H1 (cell line): Measurements from ENCODE around the gene ZFP3. TPM values are rescaled to one million over a fixed set of nuclear protein-coding genes. Genes with fewer than 3 reads are reported as not detected.

ENCODE experiments used
- CTCF ChIA-PET: fragments of 300-600 bp; sonication (Branson Sonifier 250); formaldehyde crosslinking; loops from one replicate; lab custom pipeline; 2021; ENCODE audit not compliant: partially characterized antibody; lab: Charles Lee
- POLR2A ChIA-PET: fragments of 300-600 bp; sonication (Branson Sonifier 250); formaldehyde crosslinking; loops from one replicate; lab custom pipeline; 2021; ENCODE audit warnings: inconsistent platforms; ENCODE audit not compliant: partially characterized antibody; lab: Charles Lee
- DNase-seq, 2 experiments: peaks; one replicate each; pipeline versions ENCODE4 v3.0.0 to v3.0.0-alpha.2; 2010 to 2022; ENCODE audit warnings: low spot score in 2 of 2, low read depth in 1 of 2, mixed read lengths in 1 of 2
- FAIRE-seq: peaks from 2 replicates; lab custom pipeline; 2011; peaks lifted over from hg19 to GRCh38; lab: Jason Lieb, UNC
- H2AFZ ChIP-seq: 2 replicates; pipeline ENCODE4 v1.8.1; 2012; ENCODE audit warnings: low read length, inconsistent platforms
- H2AK5ac ChIP-seq: 2 replicates; pipeline ENCODE4 v1.6.1; 2013; ENCODE audit warnings: low read depth, low read length
- H2BK120ac ChIP-seq: replicated peaks from 2 replicates; pipeline ENCODE3; 2013; ENCODE audit warnings: low read depth, low read length, inconsistent platforms
- H2BK12ac ChIP-seq: 2 replicates; pipeline ENCODE4 v1.6.1; 2013; ENCODE audit warnings: low read depth, low read length
- H2BK15ac ChIP-seq: 2 replicates; pipeline ENCODE4 v1.6.1; 2013; ENCODE audit warnings: low read length
- H2BK20ac ChIP-seq: 2 replicates; pipeline ENCODE4 v1.6.1; 2013; ENCODE audit warnings: low read length
- H2BK5ac ChIP-seq: 2 replicates; pipeline ENCODE4 v1.6.1; 2013; ENCODE audit warnings: low read depth, low read length
- H3K14ac ChIP-seq: 2 replicates; pipeline ENCODE4 v1.6.1; 2013; ENCODE audit warnings: inconsistent platforms; ENCODE audit not compliant: insufficient read length
- H3K18ac ChIP-seq: 2 replicates; pipeline ENCODE4 v1.6.1; 2013; ENCODE audit warnings: low read length; ENCODE audit errors: extremely low read depth
- H3K23ac ChIP-seq: 2 replicates; pipeline ENCODE4 v1.6.1; 2013; ENCODE audit warnings: inconsistent platforms; ENCODE audit not compliant: insufficient read length
- H3K23me2 ChIP-seq: 2 replicates; pipeline ENCODE4 v1.6.1; 2013; ENCODE audit warnings: low read depth, low read length
- H3K27ac ChIP-seq: 2 replicates; pipeline ENCODE4 v1.6.1; 2011; ENCODE audit warnings: low read depth, low read length, inconsistent platforms
- H3K27me3 ChIP-seq, 4 experiments: replicated peaks in 1 of 4; 1 replicate in 1 of 4; 2 replicates in 3 of 4; pipeline versions ENCODE4 v1.6.1 to v1.8.1; 2011 to 2013; ENCODE audit warnings: low read length in 3 of 4, mild to moderate bottlenecking in 3 of 4, inconsistent platforms in 2 of 4, mixed read lengths in 2 of 4, moderate library complexity in 1 of 4; ENCODE audit not compliant: control insufficient read depth in 3 of 4, insufficient read depth in 3 of 4; ENCODE audit errors: extremely low read depth in 1 of 4
- H3K36me3 ChIP-seq, 4 experiments: 2 replicates each; pipeline versions ENCODE4 v1.6.1 to v1.8.1; 2011 to 2013; ENCODE audit warnings: mild to moderate bottlenecking in 4 of 4, low read length in 3 of 4, moderate library complexity in 2 of 4, control low read depth in 1 of 4, inconsistent platforms in 1 of 4; ENCODE audit not compliant: insufficient read depth in 4 of 4, control insufficient read depth in 2 of 4
- H3K4ac ChIP-seq: replicated peaks from 2 replicates; pipeline ENCODE3; 2013; ENCODE audit warnings: low read length, low read depth, mixed read lengths, inconsistent platforms; ENCODE audit not compliant: insufficient read length
- H3K4me1 ChIP-seq, 4 experiments: replicated peaks in 1 of 4; 1 replicate in 1 of 4; 2 replicates in 3 of 4; pipeline versions ENCODE4 v1.6.1 to v1.8.1; 2011 to 2013; ENCODE audit warnings: low read length in 3 of 4, inconsistent platforms in 2 of 4, mixed read lengths in 1 of 4; ENCODE audit not compliant: insufficient read depth in 4 of 4, control insufficient read depth in 3 of 4
- H3K4me2 ChIP-seq, 2 experiments: 2 replicates each; pipeline versions ENCODE4 v1.6.1 to v1.8.1; 2011 to 2013; ENCODE audit warnings: low read depth in 2 of 2, low read length in 2 of 2, control low read depth in 1 of 2, inconsistent platforms in 1 of 2, mild to moderate bottlenecking in 1 of 2; ENCODE audit not compliant: insufficient read depth in 1 of 2
- H3K4me3 ChIP-seq, 4 experiments: fragments of 200-600, 300-600 bp in 1 of 4; sonication (generic), shearing (Covaris generic), sonication (Bioruptor Twin) in 1 of 4; 2 replicates each; pipeline versions ENCODE4 v1.5.1 to v1.8.1; 2011 to 2016; ENCODE audit warnings: low read length in 4 of 4, low read depth in 3 of 4, control low read depth in 2 of 4, inconsistent platforms in 2 of 4, mild to moderate bottlenecking in 2 of 4, mixed read lengths in 1 of 4, moderate library complexity in 1 of 4; ENCODE audit not compliant: insufficient read depth in 2 of 4; ENCODE audit errors: extremely low read depth in 1 of 4
- H3K56ac ChIP-seq: replicated peaks from 2 replicates; pipeline ENCODE3; 2013; ENCODE audit warnings: low read depth, mild to moderate bottlenecking, mixed read lengths, low read length, inconsistent platforms; ENCODE audit not compliant: insufficient read length
- H3K79me1 ChIP-seq: 2 replicates; pipeline ENCODE4 v1.6.1; 2013; ENCODE audit warnings: low read depth, low read length, control low read depth
- H3K79me2 ChIP-seq, 2 experiments: 2 replicates each; pipeline versions ENCODE4 v1.6.1 to v1.8.1; 2012 to 2013; ENCODE audit warnings: low read length in 2 of 2, mild to moderate bottlenecking in 2 of 2, inconsistent platforms in 1 of 2; ENCODE audit not compliant: insufficient read depth in 2 of 2, control insufficient read depth in 1 of 2
- H3K9ac ChIP-seq, 4 experiments: replicated peaks in 1 of 4; 1 replicate in 1 of 4; 2 replicates in 3 of 4; pipeline versions ENCODE4 v1.6.1 to v1.8.1; 2011 to 2013; ENCODE audit warnings: low read depth in 3 of 4, low read length in 3 of 4, control low read depth in 2 of 4, mild to moderate bottlenecking in 2 of 4, moderate library complexity in 2 of 4, inconsistent platforms in 1 of 4; ENCODE audit errors: extremely low read depth in 1 of 4
- H3K9me3 ChIP-seq, 2 experiments: 2 replicates each; pipeline versions ENCODE4 v1.6.1 to v1.8.1; 2012 to 2013; ENCODE audit warnings: mild to moderate bottlenecking in 2 of 2, moderate library complexity in 2 of 2, control low read depth in 1 of 2, inconsistent platforms in 1 of 2, low read depth in 1 of 2, low read length in 1 of 2, mixed read lengths in 1 of 2; ENCODE audit not compliant: insufficient read depth in 2 of 2
- H4K20me1 ChIP-seq, 2 experiments: replicated peaks in 1 of 2; 2 replicates each; pipeline versions ENCODE3 to v1.8.1; 2011 to 2013; ENCODE audit warnings: inconsistent platforms in 2 of 2, low read length in 2 of 2, mild to moderate bottlenecking in 1 of 2; ENCODE audit not compliant: insufficient read depth in 2 of 2, control insufficient read depth in 1 of 2
- H4K5ac ChIP-seq: 2 replicates; pipeline ENCODE4 v1.6.1; 2013; ENCODE audit warnings: low read length, low read depth, mixed read lengths, inconsistent platforms; ENCODE audit not compliant: insufficient read length
- H4K8ac ChIP-seq: 2 replicates; pipeline ENCODE4 v1.8.0; 2013; ENCODE audit warnings: mild to moderate bottlenecking, moderate library complexity, low read length, inconsistent platforms; ENCODE audit not compliant: insufficient read depth; ENCODE audit errors: extremely low read depth
- H4K91ac ChIP-seq: replicated peaks from 2 replicates; pipeline ENCODE3; 2013; ENCODE audit warnings: low read length, mixed read lengths, inconsistent platforms; ENCODE audit not compliant: insufficient read length
- ASH2L ChIP-seq: fragments of 200-600, 300-600 bp; sonication (generic); IDR thresholded peaks from one replicate; pipeline ENCODE4 v1.7.1; 2017; ENCODE audit warnings: low read length
- CBX5 ChIP-seq: fragments of 300-800, 300-1000 bp; sonication (generic); IDR thresholded peaks from 2 replicates; pipeline ENCODE4 v1.7.1; 2016; ENCODE audit warnings: antibody characterized with exemption, low read length, low read depth
- CHD1 ChIP-seq: IDR thresholded peaks from 2 replicates; pipeline ENCODE4 v1.6.1; 2012; ENCODE audit warnings: low read depth, low read length, improper control_type of control experiment
- JUN ChIP-seq: IDR thresholded peaks from 2 replicates; pipeline ENCODE4 v1.6.1; 2011; ENCODE audit warnings: low read depth, mild to moderate bottlenecking, improper control_type of control experiment, low read length
- POU5F1 ChIP-seq: IDR thresholded peaks from 2 replicates; pipeline ENCODE4 v1.6.1; 2011; ENCODE audit warnings: low read depth, mild to moderate bottlenecking, low read length, moderate library complexity
- RNF2 ChIP-seq: fragments of 200-900, 300-1000 bp; sonication (generic); IDR thresholded peaks from 2 replicates; pipeline ENCODE4 v1.7.1; 2016; ENCODE audit warnings: borderline replicate concordance, low read depth, mild to moderate bottlenecking, antibody characterized with exemption, low read length; ENCODE audit not compliant: poor library complexity, severe bottlenecking; ENCODE audit errors: missing control alignments
- SIN3A ChIP-seq, 2 experiments: IDR thresholded peaks in 1 of 2; conservative IDR thresholded peaks in 1 of 2; 2 replicates each; pipeline ENCODE4 v1.6.1; 2011 to 2012; ENCODE audit warnings: low read length in 2 of 2, improper control_type of control experiment in 1 of 2, low read depth in 1 of 2, mild to moderate bottlenecking in 1 of 2
- SRF ChIP-seq: IDR thresholded peaks from 2 replicates; pipeline ENCODE4 v1.6.1; 2011; ENCODE audit warnings: mild to moderate bottlenecking, low read depth, low read length, moderate library complexity
- SUZ12 ChIP-seq: fragments of 200-600 bp; sonication (generic); IDR thresholded peaks from 2 replicates; pipeline ENCODE4 v1.6.1; 2012; ENCODE audit warnings: mild to moderate bottlenecking, inconsistent platforms, low read length, moderate library complexity, mixed read lengths
- TAF7 ChIP-seq: optimal IDR thresholded peaks from 2 replicates; pipeline ENCODE3; 2011; ENCODE audit warnings: low read depth, mild to moderate bottlenecking, inconsistent platforms, low read length, moderate library complexity, borderline replicate concordance
- ZNF274 ChIP-seq: IDR thresholded peaks from 2 replicates; pipeline ENCODE4 v1.7.0; 2012; ENCODE audit warnings: low read length, borderline replicate concordance; ENCODE audit errors: extremely low read depth
- WGBS, 2 experiments: shearing (Covaris generic) in 1 of 2; methylation state at CpG; one replicate each; pipeline versions ENCODE4 v1.1.6 to v1.1.7; 2013 to 2015; ENCODE audit warnings: low lambda C conversion rate in 2 of 2, mixed read lengths in 2 of 2, inconsistent platforms in 1 of 2, low coverage in 1 of 2, missing lambda C conversion rate in 1 of 2; ENCODE audit not compliant: insufficient replicate concordance in 2 of 2, insufficient coverage in 1 of 2, insufficient read length in 1 of 2; ENCODE audit errors: extremely low coverage in 1 of 2, missing lambda C conversion rate in 1 of 2; 5-methylcytosine and 5-hydroxymethylcytosine counted together
- polyA plus RNA-seq, 7 experiments: library from polyadenylated mRNA; depleted of rRNA in 3 of 7; stranded (reverse) in 5 of 7; unstranded in 2 of 7; fragments of >200 nt in 5 of 7; fragments of 200-250 nt in 2 of 7; gene quantifications; 1 replicate in 5 of 7; 2 replicates in 1 of 7; 4 replicates in 1 of 7; pipeline versions ENCODE4 v1.2.1 to v1.2.3, GENCODE V29; 2011 to 2013; ENCODE audit warnings: missing spikeins in 2 of 7, mixed read lengths in 2 of 7
- total RNA-seq: library from RNA; stranded (reverse); fragmentation: NEBNext Ultra II Directional; extraction: Animal tissue kit (Norgen Biotek cat#: 25700); gene quantifications from 2 replicates; pipeline ENCODE4 v1.2.1, GENCODE V29; 2021

Gene ZFP3
- total and polyA plus RNA-seq, 2 of the 8 experiments (the other 6 are each of a cell fraction or from before 2014, with no cell fraction given): 0.15 to 0.44 TPM

DNA sequence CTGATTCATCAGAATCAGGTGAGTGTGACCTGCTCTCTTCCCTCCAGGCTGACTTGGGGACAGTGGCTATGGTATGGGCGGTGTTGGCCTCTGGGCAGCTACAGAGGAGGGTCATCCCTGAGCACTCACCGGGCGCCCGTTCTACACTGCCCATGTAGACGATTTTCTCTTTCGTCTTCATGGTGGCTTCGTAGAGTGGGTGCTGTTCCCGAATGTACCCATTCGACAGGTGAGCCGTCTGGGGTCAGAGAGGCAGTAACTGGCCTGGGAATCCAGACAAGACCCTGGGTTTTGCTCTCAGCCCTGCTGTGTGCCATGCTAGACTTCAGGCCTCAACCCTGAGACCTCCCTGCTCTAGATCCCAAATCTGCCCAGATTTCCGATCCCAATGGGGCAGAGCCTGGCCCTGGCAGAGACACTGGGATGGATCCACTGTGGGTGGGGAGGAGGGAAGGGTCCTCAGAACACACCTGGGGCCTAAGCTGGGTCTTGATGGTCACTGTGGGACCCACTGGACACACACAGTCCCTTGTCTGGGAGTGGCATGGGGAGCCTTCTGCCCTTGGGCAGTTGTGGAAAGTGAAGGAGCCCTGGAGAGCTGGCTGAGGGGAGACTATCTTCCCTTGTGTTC, 50.8 kb downstream of the ZFP3 start:
- H3K79me1 ChIP-seq: no peaks in the 10 kb centered on the region
- H3K4me1 ChIP-seq: no peaks in the 10 kb centered on the region
- H3K23me2 ChIP-seq: no peaks in the 10 kb centered on the region
- POLR2A ChIA-PET: interaction anchor here (1.6 kb wide), 1 partner anchor 17 kb away, joined by 5 read pairs; the partner anchor contains the start of gene ZNF232
- H3K56ac ChIP-seq: no peak overlapping the region
- no peak overlapping the region for H4K5ac ChIP-seq
- TF ChIP-seq CHD1 (no peak), TAF7 (no peak), SRF (no peak), SUZ12 (no peak), CBX5 (no peak), ZNF274 (no peak), RNF2 (no peak), ASH2L (no peak), SIN3A (conservative IDR thresholded peaks at IDR 0.05 in 1 of 2, IDR thresholded peaks at IDR 0.05 in 1 of 2; ENCODE audit: low read depth in 1 of 2, low read length in 2 of 2) (no peak), JUN (no peak), POU5F1 (no peak)
- no peak overlapping the region for H3K9ac ChIP-seq
- H3K36me3 ChIP-seq: no peaks in the 10 kb centered on the region
- no peak overlapping the region for H2AFZ ChIP-seq
- no peaks in the 10 kb centered on the region for H4K20me1 ChIP-seq
- H4K8ac ChIP-seq: no peak overlapping the region
- H3K27me3 ChIP-seq: peaks cover 0 to 3% (median 0%) of the 10 kb centered on the region in 4 experiments; a peak in 1 of 7 replicates
- no peak overlapping the region for H2BK15ac ChIP-seq
- H3K23ac ChIP-seq: no peak overlapping the region
- H3K4me3 ChIP-seq: no peak overlapping the region
- H3K14ac ChIP-seq: no peak overlapping the region
- H3K4ac ChIP-seq: no peak overlapping the region
- CTCF ChIA-PET: no interaction called here
- no peak overlapping the region for H2BK20ac ChIP-seq
- no peak overlapping the region for H2AK5ac ChIP-seq
- H3K9me3 ChIP-seq: no peaks in the 10 kb centered on the region; a peak in 1 of 4 replicates
- no peak overlapping the region for H3K4me2 ChIP-seq
- no peak overlapping the region for H2BK12ac ChIP-seq
- no peak overlapping the region for H2BK5ac ChIP-seq
- no peak overlapping the region for H3K18ac ChIP-seq
- H4K91ac ChIP-seq: no peak overlapping the region
- H3K79me2 ChIP-seq: no peaks in the 10 kb centered on the region
- peak in 1 of 2 experiments; percentile 26 for DNase-seq
- no peak for FAIRE-seq
- WGBS, 2 experiments: 84% methylated on average over 11 of the region's 11 CpGs; no CpG with 5 or more reads in 1 of the 2 experiments
- no peak overlapping the region for H2BK120ac ChIP-seq
- no peak overlapping the region for H3K27ac ChIP-seq
